GM12878 (cell line): ENCODE measurements around the gene FXYD3. TPM values are rescaled to one million over a fixed set of nuclear protein-coding genes. Genes with fewer than 3 reads are reported as not detected.
A peak's percentile ranks its signal among the peaks of the same experiment; 100 is the strongest.

Source experiments
- BMI1 ChIP-seq: fragments of 450-650 bp; IDR thresholded peaks from 2 replicates; pipeline ENCODE4 v1.6.1; 2016; ENCODE audit warnings: mild to moderate bottlenecking, moderate library complexity, borderline replicate concordance
- CREM ChIP-seq: IDR thresholded peaks from 2 replicates; pipeline ENCODE4 v1.6.1; 2014; ENCODE audit warnings: antibody characterized with exemption, low read depth
- CTCF ChIP-seq, 3 experiments: IDR thresholded peaks in 2 of 3; conservative IDR thresholded peaks in 1 of 3; 2 replicates each; pipeline ENCODE4 v1.5.1; 2011; ENCODE audit warnings: low read depth in 3 of 3, low read length in 3 of 3, mild to moderate bottlenecking in 3 of 3, control low read depth in 2 of 3, moderate library complexity in 2 of 3, inconsistent platforms in 1 of 3, mixed read lengths in 1 of 3; ENCODE audit not compliant: control insufficient read depth in 2 of 3, insufficient read depth in 1 of 3; ENCODE audit errors: extremely low read depth in 1 of 3
- CUX1 ChIP-seq: IDR thresholded peaks from 2 replicates; pipeline ENCODE4 v1.6.1; 2012; ENCODE audit warnings: improper control_type of control experiment, low read depth, low read length; ENCODE audit not compliant: insufficient replicate concordance
- DPF2 ChIP-seq: fragments of 450-650 bp; IDR thresholded peaks from 2 replicates; pipeline ENCODE4 v1.6.1; 2017; ENCODE audit warnings: mild to moderate bottlenecking
- ETV6 ChIP-seq, 2 experiments: fragments of 450-650 bp in 1 of 2; IDR thresholded peaks in 1 of 2; conservative IDR thresholded peaks in 1 of 2; 2 replicates each; pipeline ENCODE4 v1.6.1; 2014; ENCODE audit warnings: antibody characterized with exemption in 1 of 2, borderline replicate concordance in 1 of 2, low read depth in 1 of 2, mild to moderate bottlenecking in 1 of 2, moderate library complexity in 1 of 2
- FOS ChIP-seq: IDR thresholded peaks from 3 replicates; pipeline ENCODE4 v1.6.1; 2011; ENCODE audit warnings: borderline replicate concordance; ENCODE audit not compliant: insufficient read length; ENCODE audit errors: extremely low read depth
- KDM1A ChIP-seq: fragments of 200-600 bp; sonication (generic); IDR thresholded peaks from 2 replicates; pipeline ENCODE4 v1.6.1; 2016; ENCODE audit warnings: borderline replicate concordance
- PKNOX1 ChIP-seq: fragments of 450-650 bp; IDR thresholded peaks from 2 replicates; pipeline ENCODE4 v1.6.1; 2016; ENCODE audit warnings: mild to moderate bottlenecking
- SRF ChIP-seq, 2 experiments: IDR thresholded peaks; 2 replicates each; pipeline ENCODE4 v1.6.1; 2011; ENCODE audit warnings: low read depth in 2 of 2, low read length in 2 of 2, mild to moderate bottlenecking in 1 of 2, moderate library complexity in 1 of 2
- SUPT20H ChIP-seq: IDR thresholded peaks from 2 replicates; pipeline ENCODE4 v1.6.1; 2011; ENCODE audit warnings: low read depth, mild to moderate bottlenecking, low read length, moderate library complexity, borderline replicate concordance; ENCODE audit not compliant: control insufficient read depth
- SUZ12 ChIP-seq: fragments of 200-600 bp; sonication (generic); IDR thresholded peaks from one replicate; pipeline ENCODE4 v1.6.1; 2018; ENCODE audit warnings: antibody characterized with exemption, mild to moderate bottlenecking; ENCODE audit not compliant: unreplicated experiment
- TCF12 ChIP-seq: IDR thresholded peaks from 2 replicates; pipeline ENCODE4 v1.6.1; 2011; ENCODE audit warnings: low read depth, mild to moderate bottlenecking, low read length
- ZNF384 ChIP-seq: IDR thresholded peaks from 2 replicates; pipeline ENCODE4 v1.6.1; 2012; ENCODE audit warnings: low read depth, mild to moderate bottlenecking, low read length, improper control_type of control experiment, borderline replicate concordance
- polyA plus RNA-seq, 11 experiments: library from polyadenylated mRNA; depleted of rRNA in 4 of 11; unstranded in 6 of 11; stranded (reverse) in 5 of 11; fragments of >200 nt; fragmentation: Nextera tagmentation in 4 of 11; fragmentation: Illumina TruSeq in 1 of 11; extraction: Ambion mirVana in 4 of 11; extraction: Trizol in 1 of 11; gene quantifications; 1 replicate in 1 of 11; 2 replicates in 10 of 11; pipeline versions ENCODE4 v1.2.1 to v1.2.3, GENCODE V29; 2011 to 2016; ENCODE audit warnings: inconsistent platforms in 2 of 11, missing spikeins in 2 of 11, low read depth in 1 of 11
- total RNA-seq, 4 experiments: library from RNA; depleted of rRNA in 3 of 4; stranded (reverse); fragments of >200 nt in 3 of 4; fragmentation: Illumina TruSeq in 1 of 4; extraction: Trizol in 1 of 4; gene quantifications; 2 replicates each; pipeline versions ENCODE4 v1.2.1 to v1.2.3, GENCODE V29; 2013 to 2021
- TF ChIP-seq, protein P1 (sequence below): fragments of 450-650 bp; IDR thresholded peaks from 2 replicates; pipeline ENCODE4 v1.6.1; 2014; ENCODE audit warnings: mild to moderate bottlenecking
- TF ChIP-seq, protein P2 (sequence below): IDR thresholded peaks from 2 replicates; pipeline ENCODE4 v1.6.1; 2012; ENCODE audit warnings: low read length, inconsistent platforms

The FXYD3 gene
- total and polyA plus RNA-seq, 10 of the 15 experiments (the other 5 are each of a cell fraction or from before 2014, with no cell fraction given), result 0.09 to 0.44 TPM; not detected in 8

DNA sequence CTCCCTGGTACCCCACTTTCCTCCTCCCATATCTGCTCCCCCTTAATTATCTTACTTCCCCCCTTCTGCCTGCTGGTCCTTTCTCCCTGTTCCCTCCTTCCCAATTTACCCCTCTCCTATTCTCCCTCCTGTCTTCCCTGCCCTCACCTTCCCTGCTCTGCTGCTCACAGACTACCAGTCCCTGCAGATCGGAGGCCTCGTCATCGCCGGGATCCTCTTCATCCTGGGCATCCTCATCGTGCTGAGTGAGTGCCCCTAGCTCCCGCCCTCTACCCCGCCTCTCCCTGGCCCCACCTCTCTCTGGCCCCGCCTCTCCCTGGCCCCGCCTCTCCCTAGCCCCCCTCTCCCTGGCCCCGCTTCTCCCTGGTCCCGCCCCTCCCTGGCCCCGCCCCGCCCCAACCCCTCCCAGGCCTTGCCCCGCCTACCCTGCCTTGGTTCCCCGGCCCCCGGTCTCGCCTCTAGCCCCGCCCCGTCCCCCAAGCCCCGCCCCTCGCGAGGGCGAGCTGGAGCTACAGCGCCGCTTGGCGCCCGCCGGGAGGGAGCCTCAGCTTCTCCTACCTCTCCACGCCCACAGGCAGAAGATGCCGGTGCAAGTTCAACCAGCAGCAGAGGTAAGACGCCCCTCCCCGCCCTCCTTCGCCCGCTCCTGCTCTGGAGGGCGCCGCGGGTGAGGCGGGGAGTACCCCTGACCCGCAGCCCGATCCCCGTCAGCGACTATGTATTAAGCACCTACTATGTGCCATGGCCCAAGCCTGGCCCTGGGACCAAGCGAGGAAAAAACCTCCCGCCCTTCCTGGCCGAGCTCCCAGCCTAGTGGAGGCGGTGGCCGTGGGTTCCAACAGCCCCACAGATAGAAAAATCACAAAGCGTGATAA lies 25.6 kb downstream of the FXYD3 start (continued):
- TF ChIP-seq, protein P1, sequence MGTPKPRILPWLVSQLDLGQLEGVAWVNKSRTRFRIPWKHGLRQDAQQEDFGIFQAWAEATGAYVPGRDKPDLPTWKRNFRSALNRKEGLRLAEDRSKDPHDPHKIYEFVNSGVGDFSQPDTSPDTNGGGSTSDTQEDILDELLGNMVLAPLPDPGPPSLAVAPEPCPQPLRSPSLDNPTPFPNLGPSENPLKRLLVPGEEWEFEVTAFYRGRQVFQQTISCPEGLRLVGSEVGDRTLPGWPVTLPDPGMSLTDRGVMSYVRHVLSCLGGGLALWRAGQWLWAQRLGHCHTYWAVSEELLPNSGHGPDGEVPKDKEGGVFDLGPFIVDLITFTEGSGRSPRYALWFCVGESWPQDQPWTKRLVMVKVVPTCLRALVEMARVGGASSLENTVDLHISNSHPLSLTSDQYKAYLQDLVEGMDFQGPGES, result no peak
- TF ChIP-seq BMI1 (no peak), ETV6 (conservative IDR thresholded peaks at IDR 0.05 in 1 of 2, IDR thresholded peaks at IDR 0.05 in 1 of 2; ENCODE audit: borderline replicate concordance in 1 of 2, low read depth in 1 of 2) (no peak), PKNOX1 (0 out of 2 replicates have a peak, but pooled peaks have one; percentile 5), TCF12 (no peak), KDM1A (no peak), DPF2 (peak; percentile 97), ZNF384 (no peak), SUZ12 (no peak), CUX1 (no peak), SRF (IDR thresholded peaks at IDR 0.05; ENCODE audit: low read depth in 2 of 2, low read length in 2 of 2) (no peak), SUPT20H (no peak), CTCF (IDR thresholded peaks at IDR 0.05 in 2 of 3, conservative IDR thresholded peaks at IDR 0.05 in 1 of 3; ENCODE audit: control insufficient read depth in 2 of 3, extremely low read depth in 1 of 3, insufficient read depth in 1 of 3, low read depth in 3 of 3, low read length in 3 of 3) (peak; percentile 38 to 75 (median 67)), FOS (no peak), CREM (no peak)
- TF ChIP-seq, protein P2, sequence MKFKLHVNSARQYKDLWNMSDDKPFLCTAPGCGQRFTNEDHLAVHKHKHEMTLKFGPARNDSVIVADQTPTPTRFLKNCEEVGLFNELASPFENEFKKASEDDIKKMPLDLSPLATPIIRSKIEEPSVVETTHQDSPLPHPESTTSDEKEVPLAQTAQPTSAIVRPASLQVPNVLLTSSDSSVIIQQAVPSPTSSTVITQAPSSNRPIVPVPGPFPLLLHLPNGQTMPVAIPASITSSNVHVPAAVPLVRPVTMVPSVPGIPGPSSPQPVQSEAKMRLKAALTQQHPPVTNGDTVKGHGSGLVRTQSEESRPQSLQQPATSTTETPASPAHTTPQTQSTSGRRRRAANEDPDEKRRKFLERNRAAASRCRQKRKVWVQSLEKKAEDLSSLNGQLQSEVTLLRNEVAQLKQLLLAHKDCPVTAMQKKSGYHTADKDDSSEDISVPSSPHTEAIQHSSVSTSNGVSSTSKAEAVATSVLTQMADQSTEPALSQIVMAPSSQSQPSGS, result no peak
